Stimulated activated CD8-positive, alpha-beta memory T cell treated with anti-CD3 and anti-CD28 coated beads, Interleukin-7, amount 100 ng/mL, for 24 hours (primary cell): ENCODE measurements around the gene CRYBA4.
"Not testable (repeated sequence)": the region's sequence is repeated elsewhere in the genome, so short reads cannot be mapped to it uniquely, and the experiment has no call there.

ENCODE experiments used
- DNase-seq: peaks from one replicate; pipeline ENCODE4 v3.0.0-alpha.2; 2020; ENCODE audit warnings: low read depth

Gene CRYBA4

GRCh38 chr22:26597026-26597425 is 24.7 kb upstream of the CRYBA4 start:
- no peak for DNase-seq

GRCh38 chr22:26597480-26597879 is 24.3 kb upstream of the CRYBA4 start:
- DNase-seq, result no peak

- DNase-seq, result no peak
Observed at GRCh38 chr22:26599505-26599904, 22.3 kb upstream of the CRYBA4 start.

- no peak for DNase-seq
Observed at GRCh38 chr22:26601726-26602125, 20.0 kb upstream of the CRYBA4 start.

GRCh38 chr22:26602127-26602526 is 19.6 kb upstream of the CRYBA4 start:
- DNase-seq, result no peak

GRCh38 chr22:26604368-26604767 is 17.4 kb upstream of the CRYBA4 start:
- no peak for DNase-seq

GRCh38 chr22:26606611-26607010 is 15.2 kb upstream of the CRYBA4 start:
- DNase-seq, result no peak

- DNase-seq, result no peak
Observed at GRCh38 chr22:26608129-26608528, 13.6 kb upstream of the CRYBA4 start.

- no peak for DNase-seq
Observed at GRCh38 chr22:26609287-26609686, 12.5 kb upstream of the CRYBA4 start.

GRCh38 chr22:26610072-26610958 is 11.4 kb upstream of the CRYBA4 start:
- no peak for DNase-seq

GRCh38 chr22:26610996-26611395 is 10.8 kb upstream of the CRYBA4 start:
- DNase-seq, result no peak

- DNase-seq, result no peak
Observed at GRCh38 chr22:26612652-26613051, 9.1 kb upstream of the CRYBA4 start.

GRCh38 chr22:26613753-26614152 is 8.0 kb upstream of the CRYBA4 start:
- DNase-seq, result not testable (repeated sequence)

GRCh38 chr22:26614322-26614721 is 7.4 kb upstream of the CRYBA4 start:
- DNase-seq, result no peak

- no peak for DNase-seq
Observed at GRCh38 chr22:26615149-26615548, 6.6 kb upstream of the CRYBA4 start.

GRCh38 chr22:26615830-26616435 is 5.8 kb upstream of the CRYBA4 start:
- no peak for DNase-seq

GRCh38 chr22:26616650-26617049 is 5.1 kb upstream of the CRYBA4 start:
- DNase-seq, result no peak

- no peak for DNase-seq
Observed at GRCh38 chr22:26617271-26618199, 4.2 kb upstream of the CRYBA4 start, which contains the start of gene CRYBB1. CRYBB1 (minus strand) TSS chr22:26618027; CDS start chr22:26616319, 1,708 bp downstream.

- DNase-seq, result no peak
Observed at GRCh38 chr22:26618455-26618854, 3.3 kb upstream of the CRYBA4 start.

- no peak for DNase-seq
Observed at GRCh38 chr22:26619510-26619909, 2.3 kb upstream of the CRYBA4 start.

- DNase-seq, result no peak
Observed at GRCh38 chr22:26620197-26620596, 1.6 kb upstream of the CRYBA4 start.

- no peak for DNase-seq
Observed at GRCh38 chr22:26623984-26624383, 2.2 kb downstream of the CRYBA4 start.
